ENCODE results near the gene RGMA.
"Not testable (repeated sequence)": the region's sequence is repeated elsewhere in the genome, so short reads cannot be mapped to it uniquely, and the experiment has no call there.

The RGMA gene

GRCh38 chr15:93068581-93069199, 20.3 kb downstream of the RGMA start:
- TF ChIP-seq Cebpa-rat (IDR thresholded peaks at IDR 0.05): no peak
- Histone ChIP-seq H3K4me2 (0 out of 22 replicates have a peak overlapping the region, but pooled peaks of 1 of the 11 experiments have one; percentile 2), H3K27me3 (peaks cover 0 to 27% (median 0%) of the 10 kb centered on the region in 11 experiments; a peak in 5 of 22 replicates), H3K27ac (no peak overlapping the region), H3K4me3 (no peak overlapping the region), H3K4me1 (peaks cover 5 to 75% (median 42%) of the 10 kb centered on the region in 10 experiments; a peak in 19 of 20 replicates), H3K9ac (no peak overlapping the region), H3K9me3 (replicated peaks in 1 of 11) (no peaks in the 10 kb centered on the region), H3K36me3 (peaks cover 0 to 77% (median 24%) of the 10 kb centered on the region in 11 experiments; a peak in 13 of 22 replicates), H4K20me1 (peaks cover 0 to 99% (median 0%) of the 10 kb centered on the region in 11 experiments; a peak in 9 of 22 replicates)

GRCh38 chr15:93067649-93068085, 21.3 kb downstream of the RGMA start:
- no peaks in the 10 kb centered on the region for H3K9me3 ChIP-seq (replicated peaks in 1 of 11)
- TF ChIP-seq Cebpa-rat (IDR thresholded peaks at IDR 0.05): no peak
- H3K36me3 ChIP-seq: peaks cover 0 to 83% (median 24%) of the 10 kb centered on the region in 11 experiments; a peak in 13 of 22 replicates
- H3K4me3 ChIP-seq: no peak overlapping the region
- peaks cover 0 to 75% (median 46%) of the 10 kb centered on the region in 10 experiments; a peak in 18 of 20 replicates for H3K4me1 ChIP-seq
- H3K27me3 ChIP-seq: peaks cover 0 to 23% (median 0%) of the 10 kb centered on the region in 11 experiments; a peak in 3 of 22 replicates
- 0 out of 22 replicates have a peak overlapping the region, but pooled peaks of 1 of the 11 experiments have one; percentile 5 for H3K9ac ChIP-seq
- no peak overlapping the region for H3K27ac ChIP-seq
- H4K20me1 ChIP-seq: peaks cover 0 to 99% (median 0%) of the 10 kb centered on the region in 11 experiments; a peak in 8 of 22 replicates
- peak overlapping the region in 1 of 11 experiments; percentile 2; a peak in 1 of 22 replicates for H3K4me2 ChIP-seq

DNA sequence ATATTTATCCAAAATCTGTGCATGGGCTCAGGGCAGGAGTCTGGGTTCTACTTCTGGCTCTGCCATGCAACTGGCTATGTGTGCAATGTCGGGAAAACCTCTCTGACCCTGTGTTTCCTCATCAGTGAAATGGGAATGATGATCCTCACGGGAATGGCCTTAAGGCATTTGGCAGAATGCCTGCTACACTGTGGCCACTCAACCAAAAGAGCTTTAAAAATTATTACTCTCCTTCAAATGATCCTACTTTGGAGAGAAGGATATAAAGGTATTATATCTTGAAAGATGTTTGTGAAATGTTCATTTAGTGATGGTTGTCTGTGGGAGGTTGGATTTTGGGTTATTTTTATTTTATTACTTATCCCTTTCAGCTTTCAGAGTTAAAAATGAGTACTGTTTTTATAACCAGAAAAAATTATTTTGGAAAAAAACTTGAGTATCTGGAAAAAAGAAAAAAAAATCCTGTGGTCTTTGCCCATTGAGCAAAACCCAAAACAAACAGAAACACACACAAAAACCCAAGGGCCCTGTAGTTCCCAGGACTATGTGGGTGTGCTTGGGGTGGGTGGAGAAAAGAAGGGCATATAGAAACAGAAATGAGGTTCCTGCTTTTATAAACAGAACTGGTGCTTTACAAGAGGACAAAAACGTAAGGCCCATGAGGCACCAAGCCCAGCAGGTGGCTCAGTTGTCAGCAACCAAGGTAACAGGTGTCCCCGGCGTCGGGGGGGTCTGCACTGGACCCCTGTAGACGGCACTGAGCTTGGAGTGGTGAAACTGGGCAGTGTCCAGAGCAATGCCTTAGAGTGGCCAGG, 22.0 kb downstream of the RGMA start:
- peaks cover 0 to 99% (median 0%) of the 10 kb centered on the region in 11 experiments; a peak in 8 of 22 replicates for H4K20me1 ChIP-seq
- no peak overlapping the region for H3K27ac ChIP-seq
- H3K4me3 ChIP-seq: no peak overlapping the region
- peaks cover 0 to 75% (median 49%) of the 10 kb centered on the region in 10 experiments; a peak in 18 of 20 replicates for H3K4me1 ChIP-seq
- peaks cover 0 to 83% (median 24%) of the 10 kb centered on the region in 11 experiments; a peak in 13 of 22 replicates for H3K36me3 ChIP-seq
- H3K9ac ChIP-seq: 0 out of 22 replicates have a peak overlapping the region, but pooled peaks of 1 of the 11 experiments have one; percentile 5
- H3K4me2 ChIP-seq: peak overlapping the region in 1 of 11 experiments; percentile 2; a peak in 1 of 22 replicates
- no peaks in the 10 kb centered on the region for H3K9me3 ChIP-seq (replicated peaks in 1 of 11)
- no peak for TF ChIP-seq Cebpa-rat (IDR thresholded peaks at IDR 0.05)
- H3K27me3 ChIP-seq: peaks cover 0 to 17% (median 0%) of the 10 kb centered on the region in 11 experiments; a peak in 3 of 22 replicates

GRCh38 chr15:93066224-93066681, 22.8 kb downstream of the RGMA start:
- Histone ChIP-seq H3K27ac (peak overlapping the region in 2 of 11 experiments; percentile 14 to 34; a peak in 1 of 22 replicates), H3K27me3 (peaks cover 0 to 16% (median 0%) of the 10 kb centered on the region in 11 experiments; a peak in 3 of 22 replicates), H3K9ac (no peak overlapping the region), H4K20me1 (peaks cover 0 to 98% (median 1%) of the 10 kb centered on the region in 11 experiments; a peak in 9 of 22 replicates), H3K4me3 (no peak overlapping the region), H3K36me3 (peaks cover 0 to 76% (median 24%) of the 10 kb centered on the region in 11 experiments; a peak in 13 of 22 replicates), H3K4me2 (peak overlapping the region in 1 of 11 experiments; percentile 69; a peak in 2 of 22 replicates), H3K9me3 (replicated peaks in 1 of 11) (no peaks in the 10 kb centered on the region), H3K4me1 (peaks cover 6 to 75% (median 49%) of the 10 kb centered on the region in 10 experiments; a peak in 18 of 20 replicates)
- no peak for TF ChIP-seq Cebpa-rat (IDR thresholded peaks at IDR 0.05)

DNA sequence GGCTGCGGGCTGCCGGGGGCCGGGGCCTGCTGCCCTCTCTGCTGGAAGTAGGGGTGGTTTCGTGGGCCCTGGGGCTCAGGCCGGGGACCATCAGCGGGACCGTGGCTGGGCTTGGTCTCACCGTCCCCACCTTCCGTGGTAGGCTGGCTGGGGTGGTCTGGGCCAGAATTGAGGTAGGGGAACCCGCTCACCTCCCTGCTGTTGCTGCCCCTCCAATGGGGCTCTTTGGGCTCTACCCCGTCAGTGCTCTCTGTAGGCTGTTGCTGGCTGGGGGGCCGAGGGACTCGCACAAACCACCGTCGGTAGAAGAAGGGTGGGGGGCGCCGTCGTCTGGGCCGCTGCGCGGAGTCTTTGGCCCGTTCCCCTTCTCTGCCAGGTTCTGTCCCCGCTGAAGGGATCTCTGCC, 23.4 kb downstream of the RGMA start:
- H3K36me3 ChIP-seq: peaks cover 0 to 76% (median 24%) of the 10 kb centered on the region in 11 experiments; a peak in 13 of 22 replicates
- peaks cover 0 to 16% (median 0%) of the 10 kb centered on the region in 11 experiments; a peak in 3 of 22 replicates for H3K27me3 ChIP-seq
- TF ChIP-seq Cebpa-rat (IDR thresholded peaks at IDR 0.05): no peak
- H3K9ac ChIP-seq: no peak overlapping the region; a peak in 2 of 22 replicates
- H3K4me3 ChIP-seq: no peak overlapping the region
- H3K9me3 ChIP-seq (replicated peaks in 1 of 11): no peaks in the 10 kb centered on the region
- peak overlapping the region in 2 of 11 experiments; percentile 14 to 34; a peak in 2 of 22 replicates for H3K27ac ChIP-seq
- peaks cover 0 to 98% (median 4%) of the 10 kb centered on the region in 11 experiments; a peak in 10 of 22 replicates for H4K20me1 ChIP-seq
- peaks cover 6 to 76% (median 53%) of the 10 kb centered on the region in 10 experiments; a peak in 18 of 20 replicates for H3K4me1 ChIP-seq
- H3K4me2 ChIP-seq: peak overlapping the region in 7 of 11 experiments; percentile 63 to 82 (median 70); a peak in 11 of 22 replicates

- Histone ChIP-seq H4K20me1 (peaks cover 0 to 98% (median 6%) of the 10 kb centered on the region in 11 experiments; a peak in 10 of 22 replicates), H3K4me1 (peaks cover 6 to 80% (median 55%) of the 10 kb centered on the region in 10 experiments; a peak in 18 of 20 replicates), H3K9ac (peak overlapping the region in 3 of 11 experiments; percentile 0 to 31 (median 25); a peak in 3 of 22 replicates), H3K27me3 (peaks cover 0 to 16% (median 0%) of the 10 kb centered on the region in 11 experiments; a peak in 3 of 22 replicates), H3K4me2 (peak overlapping the region; percentile 20 to 82 (median 69); a peak in 20 of 22 replicates), H3K4me3 (no peak overlapping the region), H3K9me3 (replicated peaks in 1 of 11) (no peaks in the 10 kb centered on the region), H3K36me3 (peaks cover 0 to 76% (median 25%) of the 10 kb centered on the region in 11 experiments; a peak in 14 of 22 replicates), H3K27ac (peak overlapping the region in 2 of 11 experiments; percentile 8 to 38; a peak in 2 of 22 replicates)
- TF ChIP-seq Cebpa-rat (IDR thresholded peaks at IDR 0.05): no peak
Observed at GRCh38 chr15:93063796-93064690, 25.0 kb downstream of the RGMA start.

DNA sequence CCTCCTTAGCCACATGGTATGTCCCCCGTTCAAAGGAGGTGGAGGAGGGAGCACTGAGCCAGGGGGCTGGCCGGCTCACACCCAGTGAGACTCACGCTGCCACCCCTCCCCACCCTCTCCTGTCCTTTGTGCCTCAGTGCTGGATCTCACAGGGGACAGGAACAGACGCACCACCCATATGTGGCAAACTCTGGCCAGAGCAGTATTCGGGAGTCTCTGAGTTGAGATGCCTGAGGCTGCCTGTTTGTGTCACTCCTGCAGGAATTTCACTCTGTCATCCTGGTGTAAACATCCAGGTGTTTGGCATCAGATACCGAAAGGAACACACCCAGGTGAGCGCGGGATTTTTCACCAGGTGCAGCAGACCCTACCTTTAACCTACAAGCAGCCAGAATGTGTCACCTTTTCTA, 25.7 kb downstream of the RGMA start:
- Histone ChIP-seq H3K4me3 (no peak overlapping the region), H3K36me3 (peaks cover 0 to 75% (median 26%) of the 10 kb centered on the region in 11 experiments; a peak in 14 of 22 replicates), H3K4me2 (peak overlapping the region in 9 of 11 experiments; percentile 44 to 82 (median 70); a peak in 18 of 22 replicates), H3K9ac (peak overlapping the region in 3 of 11 experiments; percentile 15 to 50 (median 31); a peak in 2 of 22 replicates), H3K27ac (peak overlapping the region in 2 of 11 experiments; percentile 8 to 38; a peak in 1 of 22 replicates), H3K9me3 (replicated peaks in 1 of 11) (no peaks in the 10 kb centered on the region), H3K4me1 (peaks cover 6 to 76% (median 55%) of the 10 kb centered on the region in 10 experiments; a peak in 18 of 20 replicates), H4K20me1 (peaks cover 0 to 97% (median 6%) of the 10 kb centered on the region in 11 experiments; a peak in 10 of 22 replicates), H3K27me3 (peaks cover 0 to 16% (median 0%) of the 10 kb centered on the region in 11 experiments; a peak in 3 of 22 replicates)
- TF ChIP-seq Cebpa-rat (IDR thresholded peaks at IDR 0.05): no peak

GRCh38 chr15:93062628-93063261, 26.3 kb downstream of the RGMA start:
- not testable (repeated sequence) for H3K4me3 ChIP-seq; H3K9me3 ChIP-seq (replicated peaks in 1 of 11)
- H3K27me3 ChIP-seq: peaks cover 0 to 16% (median 0%) of the 10 kb centered on the region in 11 experiments; a peak in 3 of 22 replicates
- H4K20me1 ChIP-seq: peaks cover 0 to 97% (median 10%) of the 10 kb centered on the region in 11 experiments; a peak in 10 of 22 replicates
- H3K4me1 ChIP-seq: peaks cover 6 to 73% (median 59%) of the 10 kb centered on the region in 10 experiments; a peak in 18 of 20 replicates
- H3K4me2 ChIP-seq: peak overlapping the region in 9 of 11 experiments; percentile 44 to 82 (median 70); a peak in 18 of 22 replicates
- H3K36me3 ChIP-seq: peaks cover 0 to 75% (median 26%) of the 10 kb centered on the region in 11 experiments; a peak in 14 of 22 replicates
- H3K27ac ChIP-seq: peak overlapping the region in 1 of 11 experiments; percentile 17; a peak in 1 of 22 replicates
- H3K9ac ChIP-seq: peak overlapping the region in 3 of 11 experiments; percentile 15 to 50 (median 23); a peak in 3 of 22 replicates
